Glutamatergic neuron (in vitro differentiated cells): ENCODE data around the gene ILK. TPM values are rescaled to one million over a fixed set of nuclear protein-coding genes. Genes with fewer than 3 reads are reported as not detected.

Experiments used
- DNase-seq: peaks from one replicate; pipeline ENCODE4 v3.0.0; 2022
- H3K27ac Mint-ChIP-seq: one replicate; pipeline ENCODE4 v1.8.0; 2020; ENCODE audit warnings: mild to moderate bottlenecking, mixed read lengths, inconsistent platforms; ENCODE audit not compliant: unreplicated experiment
- H3K27me3 Mint-ChIP-seq: one replicate; pipeline ENCODE4 v1.8.0; 2020; ENCODE audit warnings: mild to moderate bottlenecking, moderate library complexity, mixed read lengths, inconsistent platforms; ENCODE audit not compliant: unreplicated experiment
- H3K36me3 Mint-ChIP-seq: one replicate; pipeline ENCODE4 v1.8.0; 2020; ENCODE audit warnings: mild to moderate bottlenecking, mixed read lengths, inconsistent platforms; ENCODE audit not compliant: unreplicated experiment
- H3K4me1 Mint-ChIP-seq: one replicate; pipeline ENCODE4 v1.8.0; 2020; ENCODE audit warnings: mild to moderate bottlenecking, low read depth, mixed read lengths, inconsistent platforms; ENCODE audit not compliant: unreplicated experiment
- H3K4me3 Mint-ChIP-seq: one replicate; pipeline ENCODE4 v1.8.0; 2020; ENCODE audit warnings: mild to moderate bottlenecking, mixed read lengths, inconsistent platforms; ENCODE audit not compliant: unreplicated experiment
- H3K9me3 Mint-ChIP-seq: one replicate; pipeline ENCODE4 v1.8.0; 2020; ENCODE audit warnings: mild to moderate bottlenecking, moderate library complexity, mixed read lengths, inconsistent platforms; ENCODE audit not compliant: unreplicated experiment
- total RNA-seq: library from RNA; stranded (reverse); fragmentation: NEBNext Ultra II Directional; extraction: Animal tissue kit (Norgen Biotek cat#: 25700); gene quantifications from one replicate; pipeline ENCODE4 v1.2.1, GENCODE V29; 2021; ENCODE audit not compliant: unreplicated experiment
- TF ChIP-seq, protein P1 (sequence below): fragments of 200-600 bp; sonication (generic); IDR thresholded peaks from one replicate; pipeline ENCODE4 v1.5.0; 2021; ENCODE audit not compliant: partially characterized antibody, unreplicated experiment

Gene ILK
- total RNA-seq, 1 donor from 2014 or later: 168 TPM

DNA sequence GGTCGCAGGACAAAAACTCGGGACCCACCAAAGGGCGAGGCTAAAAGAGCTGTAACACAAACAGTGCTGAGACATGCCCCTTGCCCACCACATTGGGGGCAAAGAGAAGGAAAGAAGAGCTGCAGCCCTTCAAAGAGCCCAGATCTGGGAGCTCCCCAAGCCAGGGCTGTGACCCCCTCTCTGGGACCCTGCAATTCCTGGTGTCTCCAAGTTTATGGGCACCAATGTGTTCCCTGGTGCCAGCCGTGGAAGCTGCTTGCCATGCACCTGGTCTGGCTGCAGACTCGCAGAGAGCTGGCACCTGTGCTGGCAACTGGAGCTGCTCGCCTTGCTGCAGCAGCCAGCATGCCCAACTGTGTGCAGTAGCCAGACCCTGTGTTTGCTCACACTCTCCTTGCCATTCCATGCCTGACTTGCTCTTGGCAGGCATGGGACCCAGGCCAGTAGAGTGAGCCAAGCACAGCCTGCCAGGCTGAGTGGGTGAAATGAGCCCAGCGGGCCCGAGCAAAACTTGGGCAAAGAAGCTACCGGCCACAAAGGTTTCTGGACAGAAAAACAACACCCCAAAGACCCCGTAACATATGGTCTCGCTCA, 16.1 kb upstream of the ILK start:
- TF ChIP-seq, protein P1, sequence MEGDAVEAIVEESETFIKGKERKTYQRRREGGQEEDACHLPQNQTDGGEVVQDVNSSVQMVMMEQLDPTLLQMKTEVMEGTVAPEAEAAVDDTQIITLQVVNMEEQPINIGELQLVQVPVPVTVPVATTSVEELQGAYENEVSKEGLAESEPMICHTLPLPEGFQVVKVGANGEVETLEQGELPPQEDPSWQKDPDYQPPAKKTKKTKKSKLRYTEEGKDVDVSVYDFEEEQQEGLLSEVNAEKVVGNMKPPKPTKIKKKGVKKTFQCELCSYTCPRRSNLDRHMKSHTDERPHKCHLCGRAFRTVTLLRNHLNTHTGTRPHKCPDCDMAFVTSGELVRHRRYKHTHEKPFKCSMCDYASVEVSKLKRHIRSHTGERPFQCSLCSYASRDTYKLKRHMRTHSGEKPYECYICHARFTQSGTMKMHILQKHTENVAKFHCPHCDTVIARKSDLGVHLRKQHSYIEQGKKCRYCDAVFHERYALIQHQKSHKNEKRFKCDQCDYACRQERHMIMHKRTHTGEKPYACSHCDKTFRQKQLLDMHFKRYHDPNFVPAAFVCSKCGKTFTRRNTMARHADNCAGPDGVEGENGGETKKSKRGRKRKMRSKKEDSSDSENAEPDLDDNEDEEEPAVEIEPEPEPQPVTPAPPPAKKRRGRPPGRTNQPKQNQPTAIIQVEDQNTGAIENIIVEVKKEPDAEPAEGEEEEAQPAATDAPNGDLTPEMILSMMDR: no peak
- Mint-ChIP-seq H3K36me3 (peaks cover 18% of the 10 kb centered on the region), H3K9me3 (peaks cover 8% of the 10 kb centered on the region)

DNA sequence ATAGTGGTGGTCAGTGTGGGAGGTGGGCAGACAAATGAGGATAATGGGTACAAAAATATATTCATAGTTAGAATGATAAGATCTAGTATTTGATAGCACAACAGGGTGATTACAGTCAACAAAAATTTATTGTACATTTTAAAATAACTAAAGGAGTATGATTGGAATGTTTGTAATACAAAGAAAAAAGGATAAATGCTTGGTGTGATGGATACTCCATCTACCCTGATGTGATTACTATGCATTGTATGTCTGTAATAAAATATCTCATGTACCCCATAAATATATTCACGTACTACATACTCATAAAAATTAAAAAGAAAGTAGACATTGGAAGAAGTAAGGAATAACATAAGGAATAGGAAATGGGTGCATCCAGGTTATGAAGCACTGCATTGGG, 15.6 kb upstream of the ILK start:
- H3K27ac Mint-ChIP-seq: no peak overlapping the region
- peaks cover 14% of the 10 kb centered on the region for H3K36me3 Mint-ChIP-seq
- TF ChIP-seq, protein P1: no peak
- DNase-seq: no peak
- peaks cover 3% of the 10 kb centered on the region for H3K4me1 Mint-ChIP-seq
- no peaks in the 10 kb centered on the region for H3K27me3 Mint-ChIP-seq
- H3K9me3 Mint-ChIP-seq: peaks cover 6% of the 10 kb centered on the region
- no peak overlapping the region for H3K4me3 Mint-ChIP-seq

More for the DNA sequence above, 16.1 kb upstream of the ILK start:
- Mint-ChIP-seq H3K27ac (no peak overlapping the region), H3K4me3 (no peak overlapping the region), H3K27me3 (no peaks in the 10 kb centered on the region), H3K4me1 (peaks cover 3% of the 10 kb centered on the region)
- no peak for DNase-seq

GRCh38 chr11:6594142-6594768, 9.3 kb upstream of the ILK start:
- peaks cover 20% of the 10 kb centered on the region for H3K4me1 Mint-ChIP-seq

DNA sequence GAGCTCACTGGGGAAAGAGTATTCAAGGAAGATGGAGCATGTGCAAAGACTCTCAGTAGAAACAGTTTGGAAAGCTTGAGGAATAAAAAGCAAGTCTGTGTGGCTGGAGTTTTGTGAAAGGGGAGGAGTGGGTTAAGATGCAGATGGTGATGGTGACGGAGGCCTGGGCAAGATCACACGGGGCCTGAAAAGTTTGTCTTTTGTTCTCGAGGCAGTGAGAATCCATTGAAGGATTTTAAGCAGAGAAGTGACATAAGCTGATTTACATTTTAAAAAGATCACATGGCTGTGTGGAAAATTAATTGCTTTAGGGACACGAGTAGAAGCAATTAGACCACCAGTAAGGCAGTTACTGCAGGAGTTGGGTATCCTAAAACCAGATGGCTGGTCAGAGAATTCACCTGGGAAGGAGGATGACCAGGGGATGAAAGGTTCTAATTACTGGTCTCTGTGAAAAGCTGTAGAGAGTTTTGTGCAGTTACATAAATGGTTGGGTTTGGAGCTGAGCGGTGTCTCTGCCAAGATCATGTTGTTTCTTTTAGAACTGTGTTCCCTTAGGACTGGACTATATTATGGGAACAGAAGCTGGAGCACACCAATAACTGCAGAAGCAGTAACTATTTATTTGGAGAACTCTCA, 7.2 kb upstream of the ILK start:
- Mint-ChIP-seq H3K36me3 (no peaks in the 10 kb centered on the region), H3K27ac (peak overlapping the region; percentile 85), H3K4me3 (peak overlapping the region; percentile 40), H3K9me3 (peaks cover under 1% of the 10 kb centered on the region), H3K27me3 (peaks cover 2% of the 10 kb centered on the region), H3K4me1 (peaks cover 20% of the 10 kb centered on the region)
- no peak for DNase-seq
- TF ChIP-seq, protein P1: no peak

More at GRCh38 chr11:6594142-6594768, 9.3 kb upstream of the ILK start:
- Mint-ChIP-seq H3K9me3 (no peaks in the 10 kb centered on the region), H3K4me3 (no peak overlapping the region), H3K27ac (no peak overlapping the region), H3K27me3 (peaks cover 2% of the 10 kb centered on the region), H3K36me3 (no peaks in the 10 kb centered on the region)
- no peak for DNase-seq
- TF ChIP-seq, protein P1: peak; percentile 24

GRCh38 chr11:6598555-6598954, 5.0 kb upstream of the ILK start:
- H3K27ac Mint-ChIP-seq: no peak overlapping the region
- no peaks in the 10 kb centered on the region for H3K36me3 Mint-ChIP-seq
- no peak for DNase-seq
- no peak overlapping the region for H3K4me3 Mint-ChIP-seq
- peaks cover 2% of the 10 kb centered on the region for H3K9me3 Mint-ChIP-seq
- peaks cover 2% of the 10 kb centered on the region for H3K27me3 Mint-ChIP-seq
- TF ChIP-seq, protein P1: no peak
- peaks cover 24% of the 10 kb centered on the region for H3K4me1 Mint-ChIP-seq
